Measurements from ENCODE around the gene DCTN1.

DCTN1 gene

DNA sequence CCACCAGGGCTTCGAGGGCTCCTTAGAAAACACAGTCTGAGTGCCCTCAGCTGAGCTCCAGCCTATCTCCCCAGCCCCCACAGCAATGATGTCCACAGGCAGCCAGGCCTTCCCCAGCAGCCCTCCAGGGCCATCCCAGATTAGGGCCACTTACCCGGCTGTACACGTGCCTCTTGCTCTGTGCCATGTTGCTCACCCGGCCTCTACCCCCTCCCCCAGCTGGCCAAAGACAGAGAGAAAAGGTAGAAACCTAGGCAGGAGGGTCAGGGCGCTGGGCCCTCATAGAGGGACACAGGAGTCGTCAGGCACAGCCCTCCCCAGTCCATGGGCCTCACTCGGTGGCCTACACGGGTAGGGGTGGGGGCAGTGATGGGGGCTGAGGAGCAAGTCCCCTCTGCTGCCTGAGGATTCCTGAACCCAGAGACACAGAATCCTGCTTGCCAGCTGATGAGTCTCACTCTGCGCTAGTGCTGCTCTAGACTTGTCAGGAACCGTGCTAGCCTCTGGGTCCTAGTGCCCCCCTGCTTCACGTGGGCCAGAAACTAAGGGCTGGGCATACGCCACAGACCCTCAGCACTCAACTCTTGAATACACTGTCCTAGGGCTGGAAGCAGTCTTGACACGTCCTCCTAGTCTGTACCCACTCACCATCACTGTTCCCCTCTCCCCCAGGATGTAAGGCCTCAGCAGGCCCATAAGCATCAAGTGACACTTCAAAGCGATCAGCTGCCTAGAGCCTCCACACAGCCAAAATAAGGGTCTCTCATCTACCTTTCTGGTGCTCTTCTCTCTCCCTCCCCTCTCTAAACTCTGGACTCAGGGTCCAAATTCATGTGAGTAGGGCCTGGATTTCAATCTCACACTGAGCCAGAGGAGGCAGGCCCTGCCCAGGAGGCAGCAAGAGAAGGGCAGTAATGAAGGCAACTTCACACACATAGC lies at the start of gene DCTN1:
TSS of gene DCTN1 (minus strand) at position 461 of the 939 bp plus-strand sequence. CDS start at position 187, 274 bp downstream.
- Histone ChIP-seq H3K27me3 (ENCODE audit: control insufficient read depth in 5 of 5, insufficient read depth in 4 of 5, low read length in 5 of 5) (no peaks in the 10 kb centered on the region), H3K36me3 (ENCODE audit: control insufficient read depth in 5 of 5, insufficient read depth in 5 of 5, low read length in 5 of 5) (peaks cover 6 to 32% (median 26%) of the 10 kb centered on the region in 5 donors), H3K4me1 (ENCODE audit: control insufficient read depth in 5 of 5, insufficient read depth in 5 of 5, low read length in 5 of 5) (peaks cover 1 to 29% (median 15%) of the 10 kb centered on the region in 5 donors), H3K9me3 (ENCODE audit: control insufficient read depth in 5 of 5, low read length in 5 of 5) (no peaks in the 10 kb centered on the region), H3K4me3 (ENCODE audit: low read depth in 1 of 5, low read length in 5 of 5) (peak within 1 kb of the TSS; percentile 41 to 62 (median 48)), H3K9ac (ENCODE audit: low read length in 5 of 5) (peak within 1 kb of the TSS; percentile 41 to 82 (median 56)), H3K27ac (ENCODE audit: low read depth, low read length) (no peak within 1 kb of the TSS)

GRCh38 chr2:74428675-74429074 lies 48.6 kb upstream of the DCTN1 start:
- peaks cover 3 to 76% (median 64%) of the 10 kb centered on the region in 5 donors for H3K36me3 ChIP-seq (ENCODE audit: control insufficient read depth in 5 of 5, insufficient read depth in 5 of 5, low read length in 5 of 5)
- no peak overlapping the region for H3K27ac ChIP-seq (ENCODE audit: low read depth, low read length)
- no peaks in the 10 kb centered on the region for H3K27me3 ChIP-seq (ENCODE audit: control insufficient read depth in 5 of 5, insufficient read depth in 4 of 5, low read length in 5 of 5)
- H3K4me3 ChIP-seq (ENCODE audit: low read depth in 1 of 5, low read length in 5 of 5), result no peak overlapping the region
- H3K9me3 ChIP-seq (ENCODE audit: control insufficient read depth in 5 of 5, low read length in 5 of 5), result no peaks in the 10 kb centered on the region
- H3K4me1 ChIP-seq (ENCODE audit: control insufficient read depth in 5 of 5, insufficient read depth in 5 of 5, low read length in 5 of 5), result no peaks in the 10 kb centered on the region
- no peak overlapping the region for H3K9ac ChIP-seq (ENCODE audit: low read length in 5 of 5)

- Histone ChIP-seq H3K27ac (ENCODE audit: low read depth, low read length) (no peak overlapping the region), H3K9ac (ENCODE audit: low read length in 5 of 5) (no peak overlapping the region), H3K9me3 (ENCODE audit: control insufficient read depth in 5 of 5, low read length in 5 of 5) (no peaks in the 10 kb centered on the region), H3K27me3 (ENCODE audit: control insufficient read depth in 5 of 5, insufficient read depth in 4 of 5, low read length in 5 of 5) (no peaks in the 10 kb centered on the region), H3K4me1 (ENCODE audit: control insufficient read depth in 5 of 5, insufficient read depth in 5 of 5, low read length in 5 of 5) (no peaks in the 10 kb centered on the region), H3K4me3 (ENCODE audit: low read depth in 1 of 5, low read length in 5 of 5) (no peak overlapping the region), H3K36me3 (ENCODE audit: control insufficient read depth in 5 of 5, insufficient read depth in 5 of 5, low read length in 5 of 5) (peaks cover 3 to 75% (median 64%) of the 10 kb centered on the region in 5 donors)
These were observed 47.4 kb upstream of the DCTN1 start for GRCh38 chr2:74427551-74427950.

DNA sequence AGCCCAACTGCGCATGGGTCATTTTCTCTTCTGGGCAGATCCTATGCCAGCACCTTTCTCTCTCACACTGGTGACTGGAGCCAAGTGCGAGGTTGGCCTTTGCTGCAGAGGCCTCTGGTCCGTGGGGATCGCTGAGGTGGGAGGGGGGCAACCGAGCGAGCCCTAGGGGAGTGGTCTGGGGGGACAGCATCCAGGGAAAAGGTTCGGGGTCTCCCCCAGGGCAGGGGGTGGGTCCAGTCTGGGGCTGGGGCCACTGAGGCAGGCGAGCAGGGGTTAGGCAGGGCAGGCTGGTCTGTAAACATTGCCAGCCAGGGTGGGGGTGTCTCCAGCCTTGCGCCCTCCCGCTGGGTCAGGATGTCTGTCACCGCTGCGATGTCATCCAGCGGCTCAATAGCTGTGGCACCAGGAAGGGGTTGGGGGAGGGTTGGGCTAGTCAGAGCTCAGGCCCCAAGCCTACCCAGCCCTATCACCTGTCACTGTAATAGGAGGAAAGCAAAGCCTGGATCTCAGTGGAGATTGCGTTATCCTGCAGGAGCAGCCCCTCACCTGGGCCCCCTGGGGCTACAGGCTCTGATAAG lies 46.2 kb upstream of the DCTN1 start:
- Histone ChIP-seq H3K27ac (ENCODE audit: low read depth, low read length) (no peak overlapping the region), H3K9ac (ENCODE audit: low read length in 5 of 5) (no peak overlapping the region), H3K36me3 (ENCODE audit: control insufficient read depth in 5 of 5, insufficient read depth in 5 of 5, low read length in 5 of 5) (peaks cover 0 to 64% (median 51%) of the 10 kb centered on the region in 5 donors), H3K4me1 (ENCODE audit: control insufficient read depth in 5 of 5, insufficient read depth in 5 of 5, low read length in 5 of 5) (peaks cover 0 to 11% (median 10%) of the 10 kb centered on the region in 5 donors), H3K27me3 (ENCODE audit: control insufficient read depth in 5 of 5, insufficient read depth in 4 of 5, low read length in 5 of 5) (peaks cover 0 to 9% (median 4%) of the 10 kb centered on the region in 5 donors), H3K9me3 (ENCODE audit: control insufficient read depth in 5 of 5, low read length in 5 of 5) (no peaks in the 10 kb centered on the region), H3K4me3 (ENCODE audit: low read depth in 1 of 5, low read length in 5 of 5) (no peak overlapping the region)

- Histone ChIP-seq H3K27me3 (ENCODE audit: control insufficient read depth in 5 of 5, insufficient read depth in 4 of 5, low read length in 5 of 5) (peaks cover 0 to 9% (median 4%) of the 10 kb centered on the region in 5 donors), H3K9ac (ENCODE audit: low read length in 5 of 5) (no peak overlapping the region), H3K27ac (ENCODE audit: low read depth, low read length) (no peak overlapping the region), H3K36me3 (ENCODE audit: control insufficient read depth in 5 of 5, insufficient read depth in 5 of 5, low read length in 5 of 5) (peaks cover 0 to 56% (median 45%) of the 10 kb centered on the region in 5 donors), H3K4me1 (ENCODE audit: control insufficient read depth in 5 of 5, insufficient read depth in 5 of 5, low read length in 5 of 5) (peaks cover 0 to 17% (median 15%) of the 10 kb centered on the region in 5 donors), H3K9me3 (ENCODE audit: control insufficient read depth in 5 of 5, low read length in 5 of 5) (no peaks in the 10 kb centered on the region), H3K4me3 (ENCODE audit: low read depth in 1 of 5, low read length in 5 of 5) (no peak overlapping the region)
These were observed 45.4 kb upstream of the DCTN1 start for GRCh38 chr2:74425523-74425922.

DNA sequence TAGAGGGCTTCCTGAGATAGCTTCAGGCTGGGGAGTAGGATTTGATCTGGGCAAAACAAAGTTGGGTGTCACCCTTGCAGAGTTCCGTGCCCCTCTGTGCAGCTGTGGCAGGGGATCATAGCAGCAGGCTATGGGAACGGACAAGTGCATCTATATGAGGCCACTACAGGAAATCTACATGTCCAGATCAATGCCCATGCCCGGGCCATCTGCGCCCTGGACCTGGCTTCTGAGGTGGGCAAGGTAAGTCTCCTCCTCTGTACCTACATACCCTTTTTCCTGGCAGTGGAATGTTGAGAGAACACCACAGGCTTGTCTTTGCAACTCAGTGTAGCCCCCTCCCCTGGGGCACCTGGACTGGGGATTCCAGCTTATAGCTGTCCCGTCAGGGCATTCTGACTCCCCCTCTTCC lies 44.9 kb upstream of the DCTN1 start:
- Histone ChIP-seq H3K36me3 (ENCODE audit: control insufficient read depth in 5 of 5, insufficient read depth in 5 of 5, low read length in 5 of 5) (peaks cover 0 to 51% (median 40%) of the 10 kb centered on the region in 5 donors), H3K27me3 (ENCODE audit: control insufficient read depth in 5 of 5, insufficient read depth in 4 of 5, low read length in 5 of 5) (peaks cover 0 to 9% (median 4%) of the 10 kb centered on the region in 5 donors), H3K9ac (ENCODE audit: low read length in 5 of 5) (no peak overlapping the region), H3K9me3 (ENCODE audit: control insufficient read depth in 5 of 5, low read length in 5 of 5) (no peaks in the 10 kb centered on the region), H3K4me1 (ENCODE audit: control insufficient read depth in 5 of 5, insufficient read depth in 5 of 5, low read length in 5 of 5) (peaks cover 0 to 17% (median 15%) of the 10 kb centered on the region in 5 donors), H3K4me3 (ENCODE audit: low read depth in 1 of 5, low read length in 5 of 5) (no peak overlapping the region), H3K27ac (ENCODE audit: low read depth, low read length) (no peak overlapping the region)

GRCh38 chr2:74424139-74424992 lies 44.3 kb upstream of the DCTN1 start:
- H3K4me3 ChIP-seq (ENCODE audit: low read depth in 1 of 5, low read length in 5 of 5), result no peak overlapping the region
- no peak overlapping the region for H3K9ac ChIP-seq (ENCODE audit: low read length in 5 of 5)
- H3K27ac ChIP-seq (ENCODE audit: low read depth, low read length), result no peak overlapping the region
- no peaks in the 10 kb centered on the region for H3K9me3 ChIP-seq (ENCODE audit: control insufficient read depth in 5 of 5, low read length in 5 of 5)
- peaks cover 0 to 17% (median 15%) of the 10 kb centered on the region in 5 donors for H3K4me1 ChIP-seq (ENCODE audit: control insufficient read depth in 5 of 5, insufficient read depth in 5 of 5, low read length in 5 of 5)
- peaks cover 0 to 9% (median 4%) of the 10 kb centered on the region in 5 donors for H3K27me3 ChIP-seq (ENCODE audit: control insufficient read depth in 5 of 5, insufficient read depth in 4 of 5, low read length in 5 of 5)
- peaks cover 0 to 44% (median 34%) of the 10 kb centered on the region in 5 donors for H3K36me3 ChIP-seq (ENCODE audit: control insufficient read depth in 5 of 5, insufficient read depth in 5 of 5, low read length in 5 of 5)

GRCh38 chr2:74423231-74424095 lies 43.4 kb upstream of the DCTN1 start:
- Histone ChIP-seq H3K36me3 (ENCODE audit: control insufficient read depth in 5 of 5, insufficient read depth in 5 of 5, low read length in 5 of 5) (peaks cover 0 to 35% (median 25%) of the 10 kb centered on the region in 5 donors), H3K27me3 (ENCODE audit: control insufficient read depth in 5 of 5, insufficient read depth in 4 of 5, low read length in 5 of 5) (peaks cover 0 to 9% (median 4%) of the 10 kb centered on the region in 5 donors), H3K9me3 (ENCODE audit: control insufficient read depth in 5 of 5, low read length in 5 of 5) (no peaks in the 10 kb centered on the region), H3K9ac (ENCODE audit: low read length in 5 of 5) (no peak overlapping the region), H3K4me3 (ENCODE audit: low read depth in 1 of 5, low read length in 5 of 5) (no peak overlapping the region), H3K4me1 (ENCODE audit: control insufficient read depth in 5 of 5, insufficient read depth in 5 of 5, low read length in 5 of 5) (peaks cover 0 to 17% (median 15%) of the 10 kb centered on the region in 5 donors), H3K27ac (ENCODE audit: low read depth, low read length) (no peak overlapping the region)

Data from subcutaneous abdominal adipose tissue (tissue), 5 donors.